Vagina (tissue), 2 donors: Measurements from ENCODE around the gene DPP6.

Source experiments
- POLR2A ChIP-seq, 2 donors: fragments of 450-650 bp; IDR thresholded peaks; one replicate each; pipeline ENCODE4 v1.6.1; 2017; ENCODE audit warnings: antibody characterized with exemption in 2 of 2, mild to moderate bottlenecking in 2 of 2, moderate library complexity in 2 of 2
- TF ChIP-seq, protein P1 (sequence below), 3 experiments: fragments of 450-650 bp in 2 of 3; fragments of 200-600 bp in 1 of 3; sonication (generic) in 1 of 3; IDR thresholded peaks; one replicate each; pipeline ENCODE4 v1.5.1; 2017 to 2019; ENCODE audit warnings: antibody characterized with exemption in 3 of 3, mild to moderate bottlenecking in 2 of 3, moderate library complexity in 2 of 3

- no peak for TF ChIP-seq POLR2A (IDR thresholded peaks at IDR 0.05)
- TF ChIP-seq, protein P1, sequence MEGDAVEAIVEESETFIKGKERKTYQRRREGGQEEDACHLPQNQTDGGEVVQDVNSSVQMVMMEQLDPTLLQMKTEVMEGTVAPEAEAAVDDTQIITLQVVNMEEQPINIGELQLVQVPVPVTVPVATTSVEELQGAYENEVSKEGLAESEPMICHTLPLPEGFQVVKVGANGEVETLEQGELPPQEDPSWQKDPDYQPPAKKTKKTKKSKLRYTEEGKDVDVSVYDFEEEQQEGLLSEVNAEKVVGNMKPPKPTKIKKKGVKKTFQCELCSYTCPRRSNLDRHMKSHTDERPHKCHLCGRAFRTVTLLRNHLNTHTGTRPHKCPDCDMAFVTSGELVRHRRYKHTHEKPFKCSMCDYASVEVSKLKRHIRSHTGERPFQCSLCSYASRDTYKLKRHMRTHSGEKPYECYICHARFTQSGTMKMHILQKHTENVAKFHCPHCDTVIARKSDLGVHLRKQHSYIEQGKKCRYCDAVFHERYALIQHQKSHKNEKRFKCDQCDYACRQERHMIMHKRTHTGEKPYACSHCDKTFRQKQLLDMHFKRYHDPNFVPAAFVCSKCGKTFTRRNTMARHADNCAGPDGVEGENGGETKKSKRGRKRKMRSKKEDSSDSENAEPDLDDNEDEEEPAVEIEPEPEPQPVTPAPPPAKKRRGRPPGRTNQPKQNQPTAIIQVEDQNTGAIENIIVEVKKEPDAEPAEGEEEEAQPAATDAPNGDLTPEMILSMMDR (IDR thresholded peaks at IDR 0.05) = no peak
Observed at GRCh38 chr7:154217688-154218340, 165.6 kb downstream of the DPP6 start.
